Hematopoietic multipotent progenitor cell treated with erythropoietin and hydrocortisone succinate and interleukin-3 and kit ligand, for 17 days (in vitro differentiated cells): ENCODE measurements around the gene EMC8.
"Not testable (repeated sequence)": the region's sequence is repeated elsewhere in the genome, so short reads cannot be mapped to it uniquely, and the experiment has no call there.

Experiments used
- DNase-seq: peaks from one replicate; pipeline ENCODE4 v3.0.0-alpha.2; 2015; ENCODE audit warnings: low spot score

EMC8 gene

GRCh38 chr16:85812811-85813700 lies 13.7 kb upstream of the EMC8 start:
- no peak for DNase-seq

GRCh38 chr16:85812031-85812807 lies 12.9 kb upstream of the EMC8 start:
- no peak for DNase-seq

GRCh38 chr16:85810742-85811115 lies 11.4 kb upstream of the EMC8 start:
- DNase-seq, result no peak

GRCh38 chr16:85810097-85810741 lies 10.9 kb upstream of the EMC8 start:
- DNase-seq, result no peak

- no peak for DNase-seq
These were observed 10.3 kb upstream of the EMC8 start for GRCh38 chr16:85809645-85810044.

- DNase-seq, result no peak
These were observed 9.6 kb upstream of the EMC8 start for GRCh38 chr16:85808926-85809325.

GRCh38 chr16:85808104-85808503 lies 8.8 kb upstream of the EMC8 start:
- DNase-seq, result not testable (repeated sequence)

GRCh38 chr16:85807340-85807739 lies 8.0 kb upstream of the EMC8 start:
- DNase-seq, result not testable (repeated sequence)

GRCh38 chr16:85806539-85806938 lies 7.2 kb upstream of the EMC8 start:
- DNase-seq, result no peak

- no peak for DNase-seq
These were observed 6.2 kb upstream of the EMC8 start for GRCh38 chr16:85805442-85806045.

GRCh38 chr16:85803570-85803969 lies 4.2 kb upstream of the EMC8 start:
- no peak for DNase-seq

- DNase-seq, result no peak
These were observed 951 bp upstream of the EMC8 start for GRCh38 chr16:85800321-85800669.

- peak; percentile 26 for DNase-seq
These were observed 345 bp downstream of the EMC8 start for GRCh38 chr16:85798901-85799496.

GRCh38 chr16:85798283-85798776 lies 1.0 kb downstream of the EMC8 start:
- peak; percentile 12 for DNase-seq

GRCh38 chr16:85796599-85796998 lies 2.7 kb downstream of the EMC8 start:
- DNase-seq, result no peak

- DNase-seq, result no peak
These were observed 3.2 kb downstream of the EMC8 start for GRCh38 chr16:85796152-85796551.

GRCh38 chr16:85794696-85795095 lies 4.6 kb downstream of the EMC8 start:
- DNase-seq, result no peak

- no peak for DNase-seq
These were observed 5.6 kb downstream of the EMC8 start for GRCh38 chr16:85793662-85794298.

- DNase-seq, result no peak
These were observed 9.6 kb downstream of the EMC8 start for GRCh38 chr16:85789773-85790172.

- DNase-seq, result no peak
These were observed 10.5 kb downstream of the EMC8 start for GRCh38 chr16:85788819-85789218.

GRCh38 chr16:85785927-85786326 lies 13.4 kb downstream of the EMC8 start:
- DNase-seq, result no peak
